HepG2 (cell line): Measurements from ENCODE around the gene DHX8. TPM values are rescaled to one million over a fixed set of nuclear protein-coding genes. Genes with fewer than 3 reads are reported as not detected.

Experiments used
- ATAC-seq: fragments of 200-7000 bp; cut with Tn5 transposase; 3 replicates; pipeline ENCODE4 v1.9.1; 2020; ENCODE audit warnings: mild to moderate bottlenecking, moderate library complexity
- BruUV-seq: library from RNA; stranded (reverse); fragments of 400-500 nt; replicated peaks from 2 replicates; lab custom pipeline; 2021; lab: Mats Ljungman, UMichigan
- CTCF ChIA-PET: fragments of 300-600 bp; formaldehyde crosslinking; extraction: SDS; loops from one replicate; lab custom pipeline; 2021; ENCODE audit warnings: low total read pairs, inconsistent platforms, low intra/inter-chr PET ratio; lab: Yijun Ruan, JAX
- POLR2A ChIA-PET: fragments of 350-600 bp; sonication (Branson Sonifier 250); formaldehyde crosslinking; loops from one replicate; lab custom pipeline; 2020; ENCODE audit warnings: antibody characterized with exemption, inconsistent platforms; lab: Yijun Ruan, JAX
- DNase-seq: peaks from one replicate; pipeline ENCODE4 v3.0.0-alpha.2; 2015; ENCODE audit warnings: low spot score
- FAIRE-seq: peaks from 3 replicates; lab custom pipeline; 2011; peaks lifted over from hg19 to GRCh38; lab: Jason Lieb, UNC
- H2AFZ ChIP-seq: one replicate; pipeline ENCODE4 v1.6.1; 2011; ENCODE audit warnings: low read length, inconsistent platforms
- H3K27ac ChIP-seq: fragments of 300-600 bp; 3 replicates; pipeline ENCODE4 v1.8.0; 2011; ENCODE audit warnings: mixed run types, mild to moderate bottlenecking, mixed read lengths, low read length, inconsistent platforms; ENCODE audit not compliant: insufficient read depth; ENCODE audit errors: extremely low read length
- H3K27me3 ChIP-seq, 2 experiments: fragments of 200-600 bp in 1 of 2; 2 replicates in 1 of 2; 3 replicates in 1 of 2; pipeline versions ENCODE4 v1.6.0 to v1.8.0; 2011; ENCODE audit warnings: low read length in 2 of 2, mild to moderate bottlenecking in 2 of 2, moderate library complexity in 2 of 2, inconsistent platforms in 1 of 2; ENCODE audit not compliant: insufficient read depth in 2 of 2, control insufficient read depth in 1 of 2
- H3K36me3 ChIP-seq, 2 experiments: fragments of 200-600 bp in 1 of 2; replicated peaks in 1 of 2; 2 replicates in 1 of 2; 3 replicates in 1 of 2; pipeline versions ENCODE4 v1.5.1 to v1.8.0; 2011; ENCODE audit warnings: low read length in 2 of 2, inconsistent platforms in 1 of 2; ENCODE audit not compliant: insufficient read depth in 2 of 2, control insufficient read depth in 1 of 2
- H3K4me1 ChIP-seq: 2 replicates; pipeline ENCODE4 v1.5.1; 2012; ENCODE audit warnings: low read length, inconsistent platforms; ENCODE audit not compliant: insufficient read depth
- H3K4me2 ChIP-seq: 2 replicates; pipeline ENCODE4 v1.6.0; 2011; ENCODE audit warnings: low read depth, low read length, inconsistent platforms
- H3K4me3 ChIP-seq, 3 experiments: fragments of 200-600 bp in 1 of 3; sonication (generic), shearing (Covaris generic) in 1 of 3; replicated peaks in 1 of 3; 2 replicates each; pipeline ENCODE4 v1.5.1; 2011 to 2016; ENCODE audit warnings: low read length in 3 of 3, inconsistent platforms in 2 of 3, low read depth in 2 of 3, mild to moderate bottlenecking in 2 of 3, control low read depth in 1 of 3, mixed read lengths in 1 of 3; ENCODE audit not compliant: insufficient read depth in 1 of 3
- H3K79me2 ChIP-seq: one replicate; pipeline ENCODE4 v1.6.1; 2011; ENCODE audit warnings: low read length, inconsistent platforms; ENCODE audit not compliant: insufficient read depth
- H3K9ac ChIP-seq: 2 replicates; pipeline ENCODE4 v1.6.0; 2011; ENCODE audit warnings: mild to moderate bottlenecking, low read depth, low read length, inconsistent platforms; ENCODE audit not compliant: insufficient read depth
- H3K9me3 ChIP-seq: 2 replicates; pipeline ENCODE4 v1.5.1; 2012; ENCODE audit warnings: mild to moderate bottlenecking, low read length
- H4K20me1 ChIP-seq: 2 replicates; pipeline ENCODE4 v1.6.0; 2011; ENCODE audit warnings: inconsistent platforms, mild to moderate bottlenecking, low read length, moderate library complexity; ENCODE audit not compliant: insufficient read depth
- ARNT2 ChIP-seq: sonication (generic); formaldehyde crosslinking; IDR thresholded peaks from 2 replicates; pipeline ENCODE4 v1.8.0; 2022; ENCODE audit warnings: mild to moderate bottlenecking, low read depth, missing genetic modification reagents, moderate library complexity
- CSRNP2 ChIP-seq: sonication (generic); formaldehyde crosslinking; conservative IDR thresholded peaks from 2 replicates; pipeline ENCODE4 v1.8.0; 2022; ENCODE audit warnings: low read depth, missing genetic modification reagents
- FOSL2 ChIP-seq: sonication (generic); formaldehyde crosslinking; IDR thresholded peaks from 2 replicates; pipeline ENCODE4 v1.4.0; 2020; ENCODE audit warnings: missing genetic modification reagents
- FOXC1 ChIP-seq: sonication (generic); formaldehyde crosslinking; IDR thresholded peaks from 2 replicates; pipeline ENCODE4 v1.8.0; 2022; ENCODE audit warnings: mild to moderate bottlenecking, missing genetic modification reagents, borderline replicate concordance
- HHEX ChIP-seq: IDR thresholded peaks from 2 replicates; pipeline ENCODE4 v1.6.1; 2016; ENCODE audit warnings: control low read depth
- HNRNPH1 ChIP-seq: fragments of 200-400 bp; formaldehyde crosslinking; optimal IDR thresholded peaks from 2 replicates; pipeline ENCODE3; 2017; ENCODE audit warnings: mild to moderate bottlenecking, low read depth, low read length
- JUNB ChIP-seq: sonication (generic); formaldehyde crosslinking; IDR thresholded peaks from 2 replicates; pipeline ENCODE4 v1.8.0; 2022; ENCODE audit warnings: missing genetic modification reagents, mild to moderate bottlenecking, borderline replicate concordance
- KLF13 ChIP-seq: sonication (generic); formaldehyde crosslinking; IDR thresholded peaks from 2 replicates; pipeline ENCODE4 v1.4.0; 2020; ENCODE audit warnings: mild to moderate bottlenecking, missing genetic modification reagents
- MED1 ChIP-seq: sonication (generic); formaldehyde crosslinking; IDR thresholded peaks from 2 replicates; pipeline ENCODE4 v1.4.0; 2020; ENCODE audit warnings: missing genetic modification reagents
- RARA ChIP-seq: IDR thresholded peaks from 2 replicates; pipeline ENCODE4 v1.6.1; 2016; ENCODE audit warnings: missing genetic modification reagents, missing compliant biosample characterization
- RBFOX2 ChIP-seq: fragments of 200-400 bp; formaldehyde crosslinking; IDR thresholded peaks from 2 replicates; pipeline ENCODE4 v1.6.1; 2017; ENCODE audit warnings: low read depth, mild to moderate bottlenecking, low read length
- SMARCC2 ChIP-seq: fragments of 450-650 bp; IDR thresholded peaks from 2 replicates; pipeline ENCODE4 v1.6.1; 2017; ENCODE audit warnings: antibody characterized with exemption, mild to moderate bottlenecking
- TCF7L2 ChIP-seq: IDR thresholded peaks from 2 replicates; pipeline ENCODE4 v1.6.1; 2011; ENCODE audit warnings: mild to moderate bottlenecking, low read depth, low read length, moderate library complexity
- THAP8 ChIP-seq: sonication (generic); formaldehyde crosslinking; IDR thresholded peaks from 2 replicates; pipeline ENCODE4 v1.5.1; 2020; ENCODE audit warnings: missing genetic modification reagents, mild to moderate bottlenecking, borderline replicate concordance
- TRIM22 ChIP-seq: fragments of 450-650 bp; IDR thresholded peaks from 2 replicates; pipeline ENCODE4 v1.6.1; 2017
- ZBTB26 ChIP-seq: IDR thresholded peaks from 2 replicates; pipeline ENCODE4 v1.6.1; 2016; ENCODE audit warnings: missing compliant biosample characterization, missing genetic modification reagents, borderline replicate concordance
- ZFP41 ChIP-seq: sonication (generic); formaldehyde crosslinking; IDR thresholded peaks from 2 replicates; pipeline ENCODE4 v1.4.0; 2020; ENCODE audit warnings: mild to moderate bottlenecking, missing genetic modification reagents, borderline replicate concordance
- ZNF124 ChIP-seq: sonication (generic); formaldehyde crosslinking; IDR thresholded peaks from 2 replicates; pipeline ENCODE4 v1.4.0; 2020; ENCODE audit warnings: missing genetic modification reagents
- ZNF136 ChIP-seq: sonication (generic); formaldehyde crosslinking; IDR thresholded peaks from 2 replicates; pipeline ENCODE4 v1.8.1; 2022; ENCODE audit warnings: low read depth, mild to moderate bottlenecking, moderate library complexity, missing genetic modification reagents
- ZNF256 ChIP-seq: sonication (generic); formaldehyde crosslinking; conservative IDR thresholded peaks from 2 replicates; pipeline ENCODE4 v1.4.0; 2020; ENCODE audit warnings: missing genetic modification reagents
- ZNF326 ChIP-seq: sonication (generic); formaldehyde crosslinking; IDR thresholded peaks from 2 replicates; pipeline ENCODE4 v1.4.0; 2020; ENCODE audit warnings: missing genetic modification reagents, borderline replicate concordance
- ZNF430 ChIP-seq: sonication (generic); formaldehyde crosslinking; IDR thresholded peaks from 2 replicates; pipeline ENCODE4 v1.9.0; 2021; ENCODE audit warnings: mild to moderate bottlenecking, missing genetic modification reagents
- ZSCAN31 ChIP-seq: sonication (generic); formaldehyde crosslinking; IDR thresholded peaks from 2 replicates; pipeline ENCODE4 v1.5.0; 2020; ENCODE audit warnings: low read depth, mild to moderate bottlenecking, missing genetic modification reagents
- WGBS: methylation state at CpG from one replicate; pipeline ENCODE4 v1.1.6; 2017; ENCODE audit warnings: low lambda C conversion rate; 5-methylcytosine and 5-hydroxymethylcytosine counted together
- in situ Hi-C: cut with HindIII; loops from 2 replicates; pipeline ENCODE4 v1.10.0; 2017; ENCODE audit warnings: low pct_unique_long_range_greater_than_20kb; ENCODE audit not compliant: extremely low pct_ligation_motif_present
- intact Hi-C: fragments of 100-400 bp; cut with micrococcal nuclease; formaldehyde crosslinking; loops from one replicate; pipeline ENCODE4 v1.10.0; 2022; ENCODE audit not compliant: unreplicated experiment
- polyA plus RNA-seq, 8 experiments: library from polyadenylated mRNA; depleted of rRNA in 3 of 8; stranded (reverse) in 7 of 8; unstranded in 1 of 8; fragments of >200 nt; fragmentation: Illumina TruSeq in 4 of 8; extraction: Trizol in 4 of 8; gene quantifications; 2 replicates each; pipeline versions ENCODE4 v1.2.1 to v1.2.3, GENCODE V29; 2011 to 2016; ENCODE audit warnings: low read depth in 4 of 8, missing spikeins in 1 of 8, mixed read lengths in 1 of 8; ENCODE audit not compliant: insufficient read depth in 1 of 8
- total RNA-seq, 5 experiments: library from RNA; depleted of rRNA; stranded (reverse); fragments of >200 nt; fragmentation: Illumina TruSeq; extraction: Trizol; gene quantifications; 2 replicates each; pipeline ENCODE4 v1.2.3, GENCODE V29; 2016; ENCODE audit warnings: low read depth in 1 of 5

Gene DHX8
- total and polyA plus RNA-seq, 2 of the 13 experiments (the other 11 are each of a cell fraction or from before 2014, with no cell fraction given), result 24.8 to 48.9 TPM

- H3K4me2 ChIP-seq, result peak overlapping the region; percentile 61
- H3K9ac ChIP-seq, result peak overlapping the region; percentile 43; the same call in 1 of the 2 replicates
- peak; percentile 48 for ATAC-seq
- CTCF ChIA-PET, result no interaction called here
- H3K27me3 ChIP-seq, result no peaks in the 10 kb centered on the region
- intact Hi-C loops (no loop called here), in situ Hi-C loops (no loop called here)
- H3K79me2 ChIP-seq, result no peaks in the 10 kb centered on the region
- no peaks in the 10 kb centered on the region for H4K20me1 ChIP-seq
- peaks cover 77% of the 10 kb centered on the region for H3K4me1 ChIP-seq
- peak overlapping the region; percentile 79 for H2AFZ ChIP-seq
- FAIRE-seq, result no peak
- DNase-seq, result no peak
- 22% methylated on average over 4 of the region's 4 CpGs for WGBS
- H3K36me3 ChIP-seq, result no peaks in the 10 kb centered on the region
- no peak overlapping the region; a peak in 1 of 6 replicates for H3K4me3 ChIP-seq
- no peaks in the 10 kb centered on the region for H3K9me3 ChIP-seq
- POLR2A ChIA-PET, result interaction anchor here (1.0 to 1.9 kb wide), 3 partner anchors 14 to 47 kb away, joined by 3 to 6 read pairs (median 5); no protein-coding TSS in a partner anchor
- no peak overlapping the region for H3K27ac ChIP-seq
- no TSS peak for BruUV-seq
- no peak for TF ChIP-seq ZNF430 (CRISPR knock-in tag)
- TF ChIP-seq RARA (CRISPR knock-in tag), result peak; percentile 41; the same call in 1 of the 2 replicates
- no peak for TF ChIP-seq JUNB (CRISPR knock-in tag)
- TF ChIP-seq FOSL2 (CRISPR knock-in tag), result 0 out of 2 replicates have a peak, but pooled peaks have one; percentile 2
- no peak for TF ChIP-seq RBFOX2
- TF ChIP-seq SMARCC2, result no peak
- no peak for TF ChIP-seq THAP8 (CRISPR knock-in tag)
- TF ChIP-seq ZSCAN31 (CRISPR knock-in tag), result no peak
- no peak for TF ChIP-seq HHEX
- no peak for TF ChIP-seq KLF13 (CRISPR knock-in tag)
- no peak for TF ChIP-seq ZNF124 (CRISPR knock-in tag)
- TF ChIP-seq MED1 (CRISPR knock-in tag), result no peak
- no peak for TF ChIP-seq HNRNPH1
- no peak for TF ChIP-seq CSRNP2 (CRISPR knock-in tag)
- no peak for TF ChIP-seq ZNF256 (CRISPR knock-in tag)
- TF ChIP-seq ZNF136 (CRISPR knock-in tag), result no peak
- no peak for TF ChIP-seq TCF7L2
- no peak for TF ChIP-seq ZNF326
- TF ChIP-seq ARNT2 (CRISPR knock-in tag), result no peak
- no peak for TF ChIP-seq TRIM22
- TF ChIP-seq FOXC1 (CRISPR knock-in tag), result 0 out of 2 replicates have a peak, but pooled peaks have one; percentile 38
- TF ChIP-seq ZBTB26 (CRISPR knock-in tag), result no peak
- TF ChIP-seq ZFP41, result no peak
These were observed 48.9 kb upstream of the DHX8 start for GRCh38 chr17:43434902-43435319.
